GM03348 (cell line): ENCODE measurements around the gene TEKTIP1.
"Not testable (repeated sequence)": the region's sequence is repeated elsewhere in the genome, so short reads cannot be mapped to it uniquely, and the experiment has no call there.

ENCODE experiments used
- DNase-seq: peaks from one replicate; pipeline ENCODE4 v3.0.0; 2012; ENCODE audit warnings: low spot score

The TEKTIP1 gene

GRCh38 chr19:3507371-3508120 lies 31.4 kb upstream of the TEKTIP1 start:
- DNase-seq, result peak; percentile 62

- DNase-seq, result not testable (repeated sequence)
These were observed 30.8 kb upstream of the TEKTIP1 start for GRCh38 chr19:3508121-3508661.

DNA sequence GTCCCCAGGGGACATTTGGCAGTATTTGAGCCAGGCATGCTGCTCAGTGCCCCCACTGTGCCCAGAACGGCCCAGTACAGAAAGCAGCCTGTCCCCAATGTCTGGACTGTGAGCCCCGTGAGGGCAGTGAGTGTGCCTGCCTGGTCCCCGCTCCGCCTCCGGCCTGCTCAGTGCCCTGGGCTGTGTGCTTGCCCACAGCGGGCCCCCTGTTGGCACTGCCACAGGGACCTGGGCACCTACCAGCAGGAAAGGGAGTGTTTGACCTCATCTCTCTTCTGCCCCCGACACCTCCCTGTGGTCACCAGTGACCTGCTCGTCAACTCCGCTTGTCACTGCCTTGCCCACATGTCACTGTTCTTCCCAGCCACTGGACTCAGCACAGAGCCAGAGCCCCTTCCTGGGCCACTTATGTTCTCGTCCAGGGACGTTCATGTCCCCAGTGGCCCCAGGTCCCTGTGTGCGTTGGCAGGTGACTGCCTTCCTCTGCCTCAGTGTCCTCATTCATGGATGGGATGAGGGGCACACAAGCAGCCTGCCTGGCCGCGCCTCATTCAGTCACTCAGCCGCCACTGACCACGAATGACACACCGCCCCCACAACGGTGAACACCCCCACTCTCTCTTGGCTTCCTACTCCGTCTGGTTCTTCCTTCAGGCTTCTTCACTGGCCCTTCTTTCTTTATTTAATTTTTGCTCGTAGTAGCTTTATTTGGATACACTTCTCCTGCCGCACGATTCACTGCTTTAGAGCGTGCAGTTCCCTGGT lies 30.0 kb upstream of the TEKTIP1 start:
- no peak for DNase-seq

DNA sequence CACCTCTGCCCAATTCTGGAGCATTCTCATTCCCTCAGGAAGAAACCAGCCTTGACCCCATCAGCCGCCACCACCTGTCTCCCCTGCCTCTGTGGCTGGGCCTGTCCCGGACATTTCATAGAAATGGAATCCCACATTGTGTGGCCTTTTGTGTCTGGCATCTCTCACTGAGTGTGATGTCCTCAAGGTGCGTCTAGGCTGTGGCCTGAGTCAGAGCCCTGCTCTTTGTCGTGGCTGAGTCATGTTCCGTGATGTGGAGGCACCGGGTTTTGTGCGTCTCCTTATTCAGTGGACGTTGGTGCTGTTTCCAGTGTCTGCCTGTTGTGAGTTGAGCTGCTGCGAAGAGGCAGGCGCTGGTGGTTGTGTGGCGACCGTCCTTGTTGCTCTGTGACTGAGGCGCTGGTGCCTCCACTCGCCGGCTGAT lies 29.4 kb upstream of the TEKTIP1 start:
- peak; percentile 52 for DNase-seq

- no peak for DNase-seq
These were observed 28.2 kb upstream of the TEKTIP1 start for GRCh38 chr19:3510727-3511126.

DNA sequence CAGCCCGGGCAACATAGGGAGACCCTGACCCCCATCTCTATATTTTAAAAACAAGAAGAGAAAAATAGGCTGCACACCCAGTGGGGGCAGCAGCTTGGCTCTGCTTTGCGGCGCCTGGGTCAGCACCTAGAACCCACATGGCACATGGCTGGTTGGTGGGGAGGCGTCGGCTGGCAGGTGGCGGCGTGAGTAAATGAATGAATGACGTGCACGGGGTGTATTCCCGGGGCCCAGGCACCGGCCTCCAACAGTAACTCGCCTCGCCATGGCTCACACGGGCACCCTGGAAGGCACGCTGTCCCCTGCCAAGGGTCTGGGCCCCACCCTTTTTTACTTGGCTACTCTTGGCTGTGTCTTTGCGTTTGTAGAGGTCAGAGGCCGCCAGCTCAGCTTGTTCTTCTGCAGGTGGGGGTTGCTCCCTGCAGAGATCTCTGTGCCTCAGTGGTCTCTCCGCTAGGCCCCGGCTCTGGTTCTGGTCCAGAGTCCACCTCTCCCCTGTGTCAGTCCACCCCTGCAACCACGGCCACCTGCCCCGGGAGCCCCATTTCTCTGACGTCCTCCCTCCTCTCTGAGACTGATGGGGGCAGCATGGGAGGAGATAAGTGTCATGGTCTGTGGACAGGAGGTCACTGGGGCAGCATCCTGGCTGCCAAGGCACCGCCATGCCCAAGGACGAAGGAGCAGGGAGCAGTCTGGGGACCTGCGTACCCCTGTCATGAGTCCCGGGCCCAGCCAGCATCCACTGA lies 27.3 kb upstream of the TEKTIP1 start:
- DNase-seq, result no peak

- no peak for DNase-seq
These were observed 26.3 kb upstream of the TEKTIP1 start for GRCh38 chr19:3512562-3513228.

DNA sequence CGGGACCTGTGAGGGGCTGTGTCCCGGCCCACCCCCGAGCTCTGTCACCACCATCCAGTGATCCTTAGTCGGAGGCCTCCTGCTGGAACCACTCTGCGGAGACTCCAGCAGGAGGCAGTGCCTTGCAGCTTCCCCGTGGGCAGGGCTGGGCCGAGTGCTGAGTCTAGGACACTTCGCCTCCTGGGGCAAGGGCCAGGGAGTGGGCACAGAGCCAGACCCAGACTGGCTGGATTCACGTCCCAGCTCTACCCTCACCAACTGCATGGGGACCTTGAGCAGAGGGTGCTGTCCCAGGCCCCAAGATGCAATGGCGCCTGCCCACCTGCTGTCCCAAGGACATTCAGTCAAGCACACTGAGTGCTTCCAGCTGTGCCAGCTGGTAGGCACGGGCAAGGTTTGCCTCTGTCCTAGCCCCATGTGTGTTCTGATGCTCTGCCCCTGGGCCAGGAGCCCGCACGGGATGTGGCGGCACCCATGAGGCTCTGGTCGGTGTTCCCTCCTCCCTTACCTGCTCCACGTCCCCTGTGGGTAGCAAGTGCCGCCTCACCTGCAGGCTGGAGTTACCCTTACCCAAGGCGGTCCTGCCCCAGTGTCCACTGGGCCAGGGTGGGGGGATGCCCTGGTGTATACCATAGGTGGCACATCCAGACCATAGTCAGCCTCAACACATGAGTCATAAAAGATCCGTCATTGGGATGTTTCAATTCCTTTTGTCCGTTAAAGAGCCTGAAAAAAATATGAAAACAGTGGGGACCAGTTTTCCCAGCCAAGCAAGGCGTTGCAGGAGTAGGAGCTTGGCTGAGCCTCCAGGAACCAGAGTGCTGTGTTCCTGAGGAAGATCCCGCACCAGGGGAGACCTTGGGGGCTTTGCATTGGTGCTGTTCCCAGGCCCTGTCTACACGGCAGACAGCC lies 25.5 kb upstream of the TEKTIP1 start:
- DNase-seq, result no peak

DNA sequence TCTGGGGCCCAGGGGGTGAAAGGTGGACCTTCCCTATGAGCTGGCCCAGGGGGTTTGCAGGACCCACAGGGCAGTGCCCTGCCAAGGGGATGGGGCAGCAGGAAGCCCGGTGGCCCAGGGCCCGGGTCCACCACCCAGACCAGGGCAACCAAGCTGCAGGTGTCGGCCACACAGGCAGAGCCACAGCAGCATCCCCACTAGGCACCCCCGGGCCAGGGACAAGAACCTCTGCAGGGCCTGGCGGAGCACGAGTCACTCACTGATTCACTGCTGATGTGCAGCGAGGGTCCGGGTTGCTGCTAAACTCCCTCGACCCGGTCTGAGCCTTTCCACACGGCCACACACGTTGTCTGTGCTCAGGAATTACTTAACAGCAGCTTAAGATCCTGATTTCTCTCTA lies 24.0 kb upstream of the TEKTIP1 start:
- no peak for DNase-seq

DNA sequence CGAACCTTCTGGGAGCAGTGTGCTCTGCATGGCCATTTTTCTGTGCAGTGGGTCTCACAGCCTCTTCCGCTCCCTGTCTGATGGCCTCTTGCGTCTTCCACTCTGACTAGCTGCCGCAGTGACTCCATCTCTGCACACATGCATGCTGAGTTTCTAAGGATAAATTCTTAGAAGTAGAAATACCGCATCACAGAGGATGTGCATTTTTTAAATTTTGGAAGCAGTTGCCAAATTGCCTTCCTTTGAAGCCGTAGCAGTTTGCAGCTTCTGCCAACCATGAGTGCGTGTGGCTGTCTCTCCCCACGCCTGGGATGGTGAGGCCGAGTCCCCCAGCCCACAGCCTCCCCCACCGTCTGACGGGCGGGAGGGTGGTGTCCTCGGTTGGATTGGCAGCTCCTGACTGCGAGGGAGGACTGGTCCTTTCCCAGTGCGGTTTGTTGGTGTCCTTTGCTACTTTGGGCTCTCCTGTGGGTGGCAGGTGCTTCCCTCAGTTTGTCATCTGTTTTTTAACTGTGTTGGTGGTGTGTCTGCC lies 23.0 kb upstream of the TEKTIP1 start:
- DNase-seq, result no peak

DNA sequence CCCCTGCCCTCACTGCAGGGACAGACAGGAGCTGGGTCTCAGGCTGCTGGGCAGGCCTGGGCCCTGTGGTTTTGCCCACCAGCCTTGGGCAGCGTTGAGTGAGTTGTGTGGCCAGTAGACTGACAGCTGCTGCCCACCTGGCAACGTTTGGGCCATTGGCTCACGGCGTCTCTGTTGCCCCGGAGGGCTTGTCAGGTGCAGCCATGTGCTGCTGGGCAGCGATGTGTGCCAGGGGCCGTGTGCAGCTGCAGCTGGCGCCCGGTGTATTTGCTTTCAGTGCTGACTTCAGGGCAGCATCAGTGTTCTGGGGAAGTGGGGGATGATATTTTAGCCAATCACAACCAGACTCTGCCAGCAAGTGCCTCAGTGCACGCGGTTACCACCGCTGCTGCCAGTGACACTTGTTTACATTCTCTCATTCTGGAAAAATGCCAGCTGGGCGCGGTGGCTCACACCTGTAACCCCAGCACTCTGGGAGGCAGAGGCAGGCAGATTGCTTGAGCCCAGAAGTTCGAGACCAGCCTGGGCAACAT lies 22.2 kb upstream of the TEKTIP1 start:
- no peak for DNase-seq

DNA sequence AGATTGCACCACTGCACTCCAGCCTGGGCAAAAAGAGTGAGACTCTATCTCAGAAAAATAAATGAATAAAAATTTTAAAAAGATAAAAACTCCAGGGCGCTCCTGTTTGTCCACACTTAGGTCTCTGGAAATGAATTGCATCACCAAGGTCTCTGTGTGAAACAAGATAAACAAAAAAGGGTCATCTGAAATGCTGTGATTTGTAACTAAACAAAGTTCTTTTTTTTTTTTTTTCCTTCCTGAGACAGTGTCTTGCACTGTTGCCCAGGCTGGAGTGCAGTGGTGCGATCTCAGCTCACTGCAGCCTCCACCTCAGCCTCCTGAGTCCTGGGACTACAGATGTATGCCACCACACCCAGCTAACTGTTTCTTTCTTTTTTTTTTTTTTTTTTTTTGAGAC lies 21.3 kb upstream of the TEKTIP1 start:
- DNase-seq, result no peak

GRCh38 chr19:3518255-3518654 lies 20.7 kb upstream of the TEKTIP1 start:
- DNase-seq, result no peak

DNA sequence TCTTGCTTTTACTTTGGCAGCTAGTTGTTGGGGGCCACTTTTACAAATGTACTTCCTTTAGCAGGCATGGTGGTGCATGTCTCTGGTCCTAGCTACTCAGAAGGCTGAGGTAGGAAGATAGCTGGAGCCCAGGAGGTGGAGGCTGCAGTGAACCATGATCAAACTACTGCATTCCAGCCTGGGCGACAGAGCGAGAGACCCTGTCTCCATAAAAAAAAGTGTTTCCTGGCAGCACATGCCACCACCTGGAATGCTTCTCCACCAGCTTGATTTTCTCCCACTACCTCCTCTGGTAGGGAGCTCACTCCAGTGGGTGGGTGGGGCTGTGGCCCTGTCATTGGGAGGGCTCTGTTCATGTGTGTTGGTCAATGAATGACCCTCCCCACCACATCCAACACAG lies 20.3 kb upstream of the TEKTIP1 start:
- DNase-seq, result no peak

- DNase-seq, result no peak
These were observed 19.8 kb upstream of the TEKTIP1 start for GRCh38 chr19:3519126-3519525.

DNA sequence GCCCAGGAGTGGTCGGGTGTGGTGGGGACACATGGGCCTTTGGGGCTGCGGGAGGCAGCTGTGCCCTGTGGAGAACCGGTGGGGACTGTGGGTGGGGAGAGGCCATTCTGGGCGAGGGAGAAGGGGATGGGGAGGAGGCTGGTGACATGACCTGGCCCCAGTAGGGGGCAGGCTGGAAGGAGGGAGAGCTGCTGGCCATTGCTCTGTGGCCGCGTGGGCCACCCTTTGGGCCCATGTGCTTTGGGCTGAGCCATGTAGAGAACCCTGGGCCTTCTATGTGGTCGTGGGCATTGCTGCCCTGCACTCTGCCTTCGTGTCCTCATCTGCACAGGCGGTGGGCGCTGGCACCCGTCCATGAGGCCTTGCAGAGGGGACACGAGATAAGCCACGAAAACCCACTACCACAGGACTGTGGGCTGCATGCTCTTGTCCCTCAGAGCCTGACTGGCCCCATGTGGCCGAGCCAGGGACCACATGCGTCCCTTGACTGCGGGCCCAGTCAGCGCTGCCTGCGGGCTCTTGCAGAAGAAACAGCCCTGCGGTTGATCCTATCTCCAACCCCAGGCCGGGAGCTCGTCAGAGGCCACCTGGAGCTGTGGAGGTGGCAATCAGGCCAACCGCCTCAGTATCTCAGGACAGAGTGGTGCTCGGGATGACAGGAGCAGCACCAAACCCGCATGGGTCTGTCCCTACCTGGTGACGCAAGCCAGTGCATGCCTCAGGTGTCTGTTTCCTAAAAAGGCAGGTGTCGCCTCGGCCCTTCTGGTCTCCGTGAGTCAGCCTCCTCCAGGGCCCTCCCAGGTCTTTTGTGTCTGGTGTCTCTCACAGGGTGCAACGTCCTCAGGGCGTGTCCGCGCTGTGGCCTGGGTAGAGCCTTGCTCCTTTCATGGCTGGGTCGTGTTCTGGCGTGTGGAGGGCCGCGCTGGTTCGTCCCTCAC lies 18.5 kb upstream of the TEKTIP1 start:
- no peak for DNase-seq

GRCh38 chr19:3521104-3521445 lies 17.9 kb upstream of the TEKTIP1 start:
- DNase-seq, result no peak

DNA sequence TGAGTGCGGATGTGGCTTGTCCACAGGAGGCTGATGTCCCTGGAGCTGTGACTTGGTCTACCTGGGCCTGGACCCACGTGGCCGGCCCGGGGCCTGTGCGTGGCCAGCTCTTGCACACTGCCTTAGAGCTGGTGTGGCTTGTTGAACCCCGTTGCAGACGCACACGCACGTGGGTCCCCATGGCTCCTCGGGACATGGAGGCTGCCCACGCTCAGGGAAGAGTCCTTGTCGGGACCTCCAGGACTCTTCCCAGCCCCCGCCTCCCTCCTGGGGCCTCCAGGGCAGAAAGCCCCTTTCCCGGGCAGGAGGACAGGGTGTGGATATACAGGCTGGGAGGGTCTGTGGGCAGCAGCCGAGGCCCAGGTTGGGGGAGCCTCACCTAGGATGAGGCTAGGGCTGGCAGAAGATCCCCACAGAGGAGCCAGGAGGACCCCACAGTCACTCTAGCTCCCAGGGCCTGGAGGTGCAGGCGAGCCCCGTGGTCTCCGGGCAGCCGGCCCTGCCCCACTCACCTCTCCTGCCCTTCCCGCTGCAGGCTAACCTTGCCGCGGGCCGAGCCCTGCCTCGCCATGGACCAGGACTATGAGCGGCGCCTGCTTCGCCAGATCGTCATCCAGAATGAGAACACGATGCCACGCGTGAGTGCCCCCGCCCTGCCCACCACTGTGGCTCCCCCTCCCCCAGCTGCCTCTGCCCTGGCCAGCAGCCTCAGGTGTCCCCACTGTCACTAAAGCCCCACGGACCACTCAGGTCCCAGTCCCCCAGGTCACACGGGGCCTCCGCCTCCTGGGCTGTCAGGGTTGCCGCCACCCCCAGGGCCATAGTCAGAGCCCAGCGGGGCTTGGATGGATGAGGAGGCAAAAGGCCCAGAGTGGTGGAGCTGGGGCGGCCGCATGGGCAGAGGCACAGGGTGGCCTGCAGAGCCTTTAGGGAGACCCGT lies 16.3 kb upstream of the TEKTIP1 start:
- DNase-seq, result no peak
